Pancreas (tissue), 10 donors: ENCODE measurements around the gene LGALS3BP. TPM values are rescaled to one million over a fixed set of nuclear protein-coding genes. Genes with fewer than 3 reads are reported as not detected.

ENCODE experiments used
- ATAC-seq, 4 donors: fragments of 200-7000 bp; cut with Tn5 transposase; one replicate each; pipeline versions ENCODE4 v1.8.0 to v1.9.1; 2020; ENCODE audit warnings: mild to moderate bottlenecking in 4 of 4, moderate library complexity in 4 of 4
- DNase-seq, 6 donors: peaks; one replicate each; pipeline ENCODE4 v3.0.0-alpha.2; 2020
- FAIRE-seq: peaks from 2 replicates; lab custom pipeline; 2012; peaks lifted over from hg19 to GRCh38; lab: Jason Lieb, UNC
- H3K27ac ChIP-seq, 4 donors: fragments of 200-600 bp; sonication (generic); 1 replicate in 3 of 4; 2 replicates in 1 of 4; pipeline versions ENCODE4 v1.5.0 to v1.8.0; 2020
- H3K27me3 ChIP-seq, 4 donors: fragments of 200-600 bp; one replicate each; pipeline ENCODE4 v1.8.0; 2021
- H3K36me3 ChIP-seq, 3 donors: fragments of 200-600 bp; sonication (generic) in 1 of 3; one replicate each; pipeline versions ENCODE4 v1.5.0 to v1.8.0; 2020 to 2021
- H3K4me1 ChIP-seq, 3 donors: fragments of 200-600 bp; one replicate each; pipeline ENCODE4 v1.8.0; 2021
- H3K4me3 ChIP-seq, 4 donors: fragments of 200-600 bp; sonication (generic) in 2 of 4; one replicate each; pipeline versions ENCODE4 v1.5.0 to v1.8.0; 2020 to 2021
- H3K9me3 ChIP-seq, 4 donors: fragments of 200-600 bp; one replicate each; pipeline ENCODE4 v1.8.0; 2021
- WGBS, 2 donors: extraction: QIAGEN DNeasy Blood & Tissue Kit; methylation state at CpG; one replicate each; pipeline ENCODE4 v1.1.7; 2013; 5-methylcytosine and 5-hydroxymethylcytosine counted together
- intact Hi-C, 3 donors: fragments of 100-400 bp; cut with DNase I; formaldehyde crosslinking; loops; one replicate each; pipeline versions ENCODE4 v1.11.1 to v1.14.2; 2022
- polyA plus RNA-seq, 2 donors: library from polyadenylated mRNA; stranded (reverse); fragments of 200-250 nt; gene quantifications; one replicate each; pipeline ENCODE4 v1.2.3, GENCODE V29; 2013
- total RNA-seq, 6 donors: library from RNA; stranded (reverse); fragmentation: NEBNext Ultra II Directional in 4 of 6; extraction: Animal tissue kit (Norgen Biotek cat#: 25700) in 4 of 6; gene quantifications; one replicate each; pipeline versions ENCODE4 v1.2.1 to v1.2.4, GENCODE V29; 2021 to 2023
- TF ChIP-seq, protein P1 (sequence below), 4 donors: fragments of 200-600 bp; sonication (generic) in 3 of 4; IDR thresholded peaks; one replicate each; pipeline versions ENCODE4 v1.5.0 to v1.8.0; 2021; ENCODE audit warnings: antibody characterized with exemption in 4 of 4
- donor health status: healthy with polysubstance abuse.
- donor health status: DM: no; HTN: no; CAD: no; lungs with moderate emphysema.
- donor health status: DM: no; HTN: no; CAD: no.
- donor health status: control.
- donor health status: control.
- donor health status: Bipolar disorder and iron deficiency.
- donor health status: DM: yes; HTN: yes; CAD: no.
- donor health status: DM: no; HTN: no; CAD: no.
- donor health status: DM: no; HTN: no; CAD: no.
- donor health status: DM: yes; HTN: yes; CAD: no.

The LGALS3BP gene
- total and polyA plus RNA-seq, 8 donors, result 35.3 to 169 (median 77.2) TPM

DNA sequence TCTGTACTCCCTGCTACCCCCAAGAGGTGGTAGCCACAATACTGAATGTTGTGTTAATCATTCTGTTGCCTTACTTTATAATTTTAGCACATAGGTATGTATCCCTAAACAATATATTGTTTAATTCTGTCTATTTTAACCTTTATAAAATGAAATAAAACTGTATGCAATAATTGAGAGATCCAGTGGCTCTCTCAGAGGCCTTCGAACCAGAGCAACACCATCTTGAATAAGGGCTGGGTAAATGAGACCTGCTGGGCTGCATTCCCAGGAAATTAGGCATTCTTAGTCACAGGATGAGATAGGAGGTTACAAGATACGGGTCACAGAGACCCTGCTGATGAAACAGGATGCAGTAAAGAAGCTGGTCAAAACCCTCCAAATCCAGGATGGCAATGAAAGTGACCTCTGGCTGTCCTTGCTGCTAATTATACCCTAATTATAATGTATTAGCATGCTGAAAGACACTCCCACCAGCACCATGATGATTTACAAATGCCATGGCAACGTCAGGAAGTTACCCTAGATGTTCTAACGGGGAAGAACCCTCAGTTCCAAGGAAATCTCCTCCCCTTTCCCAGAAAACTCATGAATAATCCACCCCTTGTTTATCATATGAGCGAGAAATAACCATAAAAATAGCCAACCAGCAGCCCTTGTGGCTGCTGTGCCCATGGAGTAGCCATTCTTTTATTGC, 31.9 kb upstream of the LGALS3BP start:
- WGBS, 2 donors, result 78 to 79% methylated on average over 5 of the region's 5 CpGs
- intact Hi-C loops, result no loop called here
- TF ChIP-seq, protein P1, sequence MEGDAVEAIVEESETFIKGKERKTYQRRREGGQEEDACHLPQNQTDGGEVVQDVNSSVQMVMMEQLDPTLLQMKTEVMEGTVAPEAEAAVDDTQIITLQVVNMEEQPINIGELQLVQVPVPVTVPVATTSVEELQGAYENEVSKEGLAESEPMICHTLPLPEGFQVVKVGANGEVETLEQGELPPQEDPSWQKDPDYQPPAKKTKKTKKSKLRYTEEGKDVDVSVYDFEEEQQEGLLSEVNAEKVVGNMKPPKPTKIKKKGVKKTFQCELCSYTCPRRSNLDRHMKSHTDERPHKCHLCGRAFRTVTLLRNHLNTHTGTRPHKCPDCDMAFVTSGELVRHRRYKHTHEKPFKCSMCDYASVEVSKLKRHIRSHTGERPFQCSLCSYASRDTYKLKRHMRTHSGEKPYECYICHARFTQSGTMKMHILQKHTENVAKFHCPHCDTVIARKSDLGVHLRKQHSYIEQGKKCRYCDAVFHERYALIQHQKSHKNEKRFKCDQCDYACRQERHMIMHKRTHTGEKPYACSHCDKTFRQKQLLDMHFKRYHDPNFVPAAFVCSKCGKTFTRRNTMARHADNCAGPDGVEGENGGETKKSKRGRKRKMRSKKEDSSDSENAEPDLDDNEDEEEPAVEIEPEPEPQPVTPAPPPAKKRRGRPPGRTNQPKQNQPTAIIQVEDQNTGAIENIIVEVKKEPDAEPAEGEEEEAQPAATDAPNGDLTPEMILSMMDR (IDR thresholded peaks at IDR 0.05), result no peak
- no peaks in the 10 kb centered on the region for H3K36me3 ChIP-seq
- ATAC-seq (no peak), DNase-seq (no peak), FAIRE-seq (no peak)
- H3K9me3 ChIP-seq, result no peaks in the 10 kb centered on the region
- no peaks in the 10 kb centered on the region for H3K27me3 ChIP-seq
- H3K4me1 ChIP-seq, result peaks cover 0 to 17% (median 6%) of the 10 kb centered on the region in 3 donors
- no peak overlapping the region for H3K4me3 ChIP-seq
- no peak overlapping the region for H3K27ac ChIP-seq

DNA sequence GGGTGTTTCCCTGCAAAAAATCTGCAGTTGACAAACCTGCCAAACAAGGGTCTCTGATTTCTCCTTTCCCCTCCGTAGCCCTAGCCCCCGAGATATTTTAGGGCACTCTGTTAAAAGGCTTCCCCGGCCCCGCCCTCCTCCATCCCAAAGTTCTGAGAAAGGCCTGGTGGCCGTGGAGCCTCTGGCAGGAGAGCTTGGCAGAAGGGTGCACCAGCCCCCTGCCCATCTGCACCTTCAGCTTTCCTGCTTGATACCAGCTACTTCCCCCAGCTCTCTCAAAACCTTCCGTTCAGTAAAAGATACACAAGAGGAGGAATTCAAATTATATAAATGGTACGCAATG, 30.6 kb upstream of the LGALS3BP start:
- peak overlapping the region in 2 of 4 donors; percentile 72 for H3K4me3 ChIP-seq
- no peaks in the 10 kb centered on the region for H3K36me3 ChIP-seq
- H3K9me3 ChIP-seq, result no peaks in the 10 kb centered on the region
- WGBS, 2 donors, result 66 to 70% methylated on average over 7 of the region's 7 CpGs
- TF ChIP-seq, protein P1 (IDR thresholded peaks at IDR 0.05), result no peak
- peak overlapping the region in 1 of 4 donors; percentile 81 for H3K27ac ChIP-seq
- H3K27me3 ChIP-seq, result no peaks in the 10 kb centered on the region
- intact Hi-C loops, result no loop called here
- H3K4me1 ChIP-seq, result peaks cover 7 to 26% (median 8%) of the 10 kb centered on the region in 3 donors
- DNase-seq (peak in 1 of 6 donors; percentile 54), ATAC-seq (no peak), FAIRE-seq (no peak)

DNA sequence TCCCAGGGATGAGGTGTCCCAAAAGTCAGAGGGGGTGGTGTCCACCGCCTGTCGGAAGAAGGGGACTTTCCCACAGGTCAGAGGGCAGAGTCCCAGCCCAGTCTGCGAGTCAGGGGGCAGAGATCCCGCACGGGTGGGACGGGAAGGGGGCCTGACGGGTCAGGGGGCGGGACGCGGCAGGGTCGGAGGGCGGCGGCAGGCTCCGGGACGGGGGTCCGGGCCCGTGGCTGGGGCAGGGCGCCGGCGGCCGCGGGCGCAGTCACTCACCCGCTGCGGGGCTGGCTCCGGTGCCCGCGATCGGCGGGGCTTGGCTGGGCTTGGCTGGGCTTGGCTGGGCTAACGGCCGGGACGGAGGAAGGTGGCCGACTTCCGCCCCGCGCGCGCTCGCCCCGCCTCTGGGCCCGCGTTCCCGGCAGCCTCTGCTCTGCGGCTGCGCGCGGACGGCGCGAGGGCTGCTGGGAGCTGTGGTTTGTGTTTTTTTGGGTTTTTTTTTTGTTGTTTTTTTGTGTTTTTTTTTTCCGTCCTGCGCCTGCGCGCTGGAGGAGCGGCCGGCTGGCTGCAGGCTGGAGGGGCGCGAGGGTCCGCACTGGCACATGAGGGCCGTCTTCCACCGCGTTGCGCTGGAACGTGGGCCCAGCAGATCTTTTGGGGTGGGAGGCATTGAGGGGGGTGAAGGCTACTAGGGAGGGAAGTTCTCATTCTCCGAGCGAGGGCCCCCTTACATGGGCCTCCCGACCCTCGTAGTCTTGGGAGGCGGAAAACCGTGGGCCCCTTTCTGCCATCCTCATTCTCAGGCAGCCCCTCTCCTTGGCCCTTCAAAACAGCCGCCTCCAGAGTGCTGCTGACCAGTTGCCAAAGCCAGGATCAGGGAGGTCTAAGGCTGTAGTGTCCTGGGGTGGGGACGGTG, 29.9 kb upstream of the LGALS3BP start, which contains the start of gene CANT1:
TSS of gene CANT1 (minus strand) at position 368 of the 907 bp plus-strand sequence. CDS start 12,142 bp downstream, outside the sequence.
- intact Hi-C loops, result no loop called here
- no peak for FAIRE-seq
- DNase-seq, result peak; percentile 77 to 95 (median 87)
- peak within 1 kb of the TSS; percentile 72 to 79 (median 73) for H3K4me3 ChIP-seq
- ATAC-seq, result peak; percentile 94 to 98 (median 96)
- no peaks in the 10 kb centered on the region for H3K36me3 ChIP-seq
- no peaks in the 10 kb centered on the region for H3K27me3 ChIP-seq
- H3K27ac ChIP-seq, result peak within 1 kb of the TSS; percentile 52 to 81 (median 78)
- WGBS, 2 donors, result 1 to 2% methylated on average over 39 to 73 of the region's 73 CpGs
- TF ChIP-seq, protein P1 (IDR thresholded peaks at IDR 0.05), result no peak
- H3K4me1 ChIP-seq, result peaks cover 9 to 28% (median 11%) of the 10 kb centered on the region in 3 donors
- no peaks in the 10 kb centered on the region for H3K9me3 ChIP-seq

DNA sequence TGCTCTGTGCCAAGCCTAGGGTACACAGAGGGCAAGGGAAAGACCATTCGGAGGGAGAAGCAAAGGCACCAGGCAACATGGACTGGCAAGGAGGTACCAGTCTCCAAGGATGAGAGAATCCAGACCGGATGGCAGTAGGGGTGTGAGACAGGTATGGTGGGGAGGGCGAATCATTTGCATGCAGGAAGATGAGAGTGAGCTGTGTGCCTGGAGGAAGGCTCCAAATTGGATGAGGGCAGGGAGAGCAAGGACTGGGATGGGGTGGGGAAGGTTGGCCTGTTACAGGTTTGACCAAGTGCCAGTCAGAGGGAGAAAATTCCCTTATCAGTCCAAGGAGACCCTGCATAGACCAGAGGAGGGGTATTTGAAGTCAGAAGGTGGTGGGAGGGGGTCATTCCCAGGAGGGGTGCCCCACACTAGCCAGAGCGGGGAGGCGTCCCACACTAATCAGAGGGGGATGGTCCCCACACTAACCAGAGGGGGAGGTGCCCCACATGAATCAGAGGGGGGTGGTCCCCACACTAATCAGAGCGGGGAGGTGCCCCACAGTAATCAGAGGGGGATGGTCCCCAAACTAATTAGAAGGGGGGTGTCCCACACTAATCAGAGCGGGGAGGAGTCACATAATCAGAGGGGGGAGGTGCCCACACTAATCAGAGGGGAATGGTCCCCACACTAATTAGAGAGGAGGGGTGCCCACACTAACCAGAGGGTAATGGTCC, 29.1 kb upstream of the LGALS3BP start:
- Histone ChIP-seq H3K36me3 (no peaks in the 10 kb centered on the region), H3K4me1 (peaks cover 9 to 28% (median 11%) of the 10 kb centered on the region in 3 donors), H3K9me3 (no peaks in the 10 kb centered on the region), H3K27me3 (no peaks in the 10 kb centered on the region), H3K4me3 (peak overlapping the region; percentile 72 to 79 (median 73)), H3K27ac (peak overlapping the region; percentile 52 to 81 (median 78))
- FAIRE-seq, result no peak
- ATAC-seq, result no peak
- WGBS, 2 donors, result 23 to 24% methylated on average over 7 of the region's 7 CpGs
- TF ChIP-seq, protein P1 (IDR thresholded peaks at IDR 0.05), result no peak
- intact Hi-C loops, result no loop called here
- DNase-seq, result peak in 2 of 6 donors; percentile 18 to 43
